SK-N-SH (cell line): ENCODE measurements around the gene ZSCAN21.

Source experiments
- CTCF ChIP-seq: fragments of 200-600 bp; sonication (generic); IDR thresholded peaks from 2 replicates; pipeline ENCODE4 v1.6.1; 2017; ENCODE audit warnings: antibody characterized with exemption, mild to moderate bottlenecking, moderate library complexity
- EP300 ChIP-seq, 2 experiments: IDR thresholded peaks; 2 replicates each; pipeline versions ENCODE4 v1.4.0 to v1.6.1; 2012; ENCODE audit warnings: borderline replicate concordance in 1 of 2, low read depth in 1 of 2, low read length in 1 of 2
- FOSL2 ChIP-seq: IDR thresholded peaks from 2 replicates; pipeline ENCODE4 v1.4.0; 2012; ENCODE audit warnings: low read depth, mild to moderate bottlenecking, moderate library complexity, borderline replicate concordance
- FOXM1 ChIP-seq: IDR thresholded peaks from 2 replicates; pipeline ENCODE4 v1.4.0; 2012; ENCODE audit warnings: low read depth, mild to moderate bottlenecking
- JUND ChIP-seq: IDR thresholded peaks from 2 replicates; pipeline ENCODE4 v1.4.0; 2012
- NRF1 ChIP-seq: IDR thresholded peaks from 2 replicates; pipeline ENCODE4 v1.6.1; 2012; ENCODE audit warnings: low read depth, mild to moderate bottlenecking, low read length
- POLR2AphosphoS5 ChIP-seq: IDR thresholded peaks from 2 replicates; pipeline ENCODE4 v1.6.1; 2012; ENCODE audit warnings: low read depth, low read length
- RAD21 ChIP-seq: IDR thresholded peaks from 2 replicates; pipeline ENCODE4 v1.6.1; 2012; ENCODE audit warnings: mild to moderate bottlenecking, low read length
- RCOR1 ChIP-seq: fragments of 150-350 bp; IDR thresholded peaks from 2 replicates; pipeline ENCODE4 v1.6.1; 2017; ENCODE audit warnings: antibody characterized with exemption, low read length
- TEAD4 ChIP-seq: IDR thresholded peaks from 2 replicates; pipeline ENCODE4 v1.4.0; 2012; ENCODE audit warnings: mild to moderate bottlenecking, borderline replicate concordance; ENCODE audit not compliant: insufficient read depth
- USF2 ChIP-seq: fragments of 150-350 bp; IDR thresholded peaks from 2 replicates; pipeline ENCODE4 v1.6.1; 2017; ENCODE audit warnings: antibody characterized with exemption, low read length, low read depth, borderline replicate concordance
- ZBTB33 ChIP-seq: IDR thresholded peaks from 2 replicates; pipeline ENCODE4 v1.4.0; 2012; ENCODE audit warnings: low read depth, borderline replicate concordance

GRCh38 chr7:100007887-100008286, 41.7 kb upstream of the ZSCAN21 start:
- no peak for TF ChIP-seq CTCF
- TF ChIP-seq USF2: no peak
- no peak for TF ChIP-seq POLR2AphosphoS5
- no peak for TF ChIP-seq JUND
- TF ChIP-seq EP300 (IDR thresholded peaks at IDR 0.05; ENCODE audit: borderline replicate concordance in 1 of 2, low read depth in 1 of 2, low read length in 1 of 2): no peak
- TF ChIP-seq FOXM1: no peak
- no peak for TF ChIP-seq NRF1
- TF ChIP-seq TEAD4: no peak
- TF ChIP-seq FOSL2: no peak
- no peak for TF ChIP-seq RCOR1
- TF ChIP-seq ZBTB33: no peak
- no peak for TF ChIP-seq RAD21
